DMS114 treated with DMSO at 0.1 percent for 48 hours (cell line): Measurements from ENCODE around the gene GALNT5.
"Not testable (repeated sequence)": the region's sequence is repeated elsewhere in the genome, so short reads cannot be mapped to it uniquely, and the experiment has no call there.

Experiments used
- DNase-seq: peaks from one replicate; lab custom pipeline; 2025; ENCODE audit not compliant: unreplicated experiment; lab: John Stamatoyannopoulos, UW

GALNT5 gene

DNA sequence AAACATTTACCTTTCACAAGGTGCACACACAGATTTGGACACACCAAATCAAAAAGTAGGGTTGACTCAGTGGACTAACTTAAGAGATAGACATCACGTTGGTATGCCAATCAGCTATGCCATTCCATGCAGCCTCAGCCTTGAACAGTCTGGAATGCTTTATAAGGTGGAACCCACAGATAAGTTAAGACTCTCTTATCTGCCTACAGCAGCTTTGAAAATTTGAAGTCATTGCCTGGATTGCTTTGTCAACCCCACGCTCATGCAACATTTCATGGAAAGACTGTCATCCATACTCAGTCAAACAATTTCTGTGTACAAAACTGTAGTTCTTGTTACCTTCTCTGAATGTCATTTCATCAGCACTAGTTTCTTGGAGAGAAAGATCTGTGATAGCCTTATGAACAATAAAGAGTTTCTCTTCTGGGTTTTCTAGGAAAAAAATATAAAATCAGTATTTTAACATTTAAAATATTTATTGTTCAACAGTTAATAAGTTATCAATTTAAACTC is 66.9 kb downstream of the GALNT5 start:
- no peak for DNase-seq

GRCh38 chr2:157325786-157326185 is 68.3 kb downstream of the GALNT5 start, which contains the start of gene ERMN:
ERMN (minus strand) TSS chr2:157325824; CDS start chr2:157325642, 182 bp downstream.
- DNase-seq: no peak

DNA sequence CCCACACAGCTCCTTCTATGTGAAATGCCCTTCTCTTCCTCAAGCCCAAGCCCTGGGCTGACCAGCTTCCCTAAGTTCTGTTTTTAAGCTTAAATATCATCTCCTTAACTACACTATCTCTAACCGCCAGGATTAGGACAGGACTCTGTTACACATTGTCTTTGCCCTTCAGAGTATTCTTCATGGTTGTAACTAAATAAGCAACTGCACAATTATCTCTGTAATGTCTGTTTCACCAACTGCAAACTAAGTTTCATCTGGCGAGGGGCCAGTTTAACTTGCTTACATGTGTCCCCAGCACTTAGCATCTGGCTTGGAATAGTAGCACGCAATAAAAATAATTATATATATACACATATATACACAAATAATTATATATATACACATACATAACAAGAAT is 69.2 kb downstream of the GALNT5 start:
- DNase-seq: no peak

GRCh38 chr2:157327200-157327599 is 69.7 kb downstream of the GALNT5 start:
- no peak for DNase-seq

- no peak for DNase-seq
Observed at GRCh38 chr2:157327621-157328500, 70.4 kb downstream of the GALNT5 start.

- DNase-seq: no peak
Observed at GRCh38 chr2:157329524-157329923, 72.0 kb downstream of the GALNT5 start.

DNA sequence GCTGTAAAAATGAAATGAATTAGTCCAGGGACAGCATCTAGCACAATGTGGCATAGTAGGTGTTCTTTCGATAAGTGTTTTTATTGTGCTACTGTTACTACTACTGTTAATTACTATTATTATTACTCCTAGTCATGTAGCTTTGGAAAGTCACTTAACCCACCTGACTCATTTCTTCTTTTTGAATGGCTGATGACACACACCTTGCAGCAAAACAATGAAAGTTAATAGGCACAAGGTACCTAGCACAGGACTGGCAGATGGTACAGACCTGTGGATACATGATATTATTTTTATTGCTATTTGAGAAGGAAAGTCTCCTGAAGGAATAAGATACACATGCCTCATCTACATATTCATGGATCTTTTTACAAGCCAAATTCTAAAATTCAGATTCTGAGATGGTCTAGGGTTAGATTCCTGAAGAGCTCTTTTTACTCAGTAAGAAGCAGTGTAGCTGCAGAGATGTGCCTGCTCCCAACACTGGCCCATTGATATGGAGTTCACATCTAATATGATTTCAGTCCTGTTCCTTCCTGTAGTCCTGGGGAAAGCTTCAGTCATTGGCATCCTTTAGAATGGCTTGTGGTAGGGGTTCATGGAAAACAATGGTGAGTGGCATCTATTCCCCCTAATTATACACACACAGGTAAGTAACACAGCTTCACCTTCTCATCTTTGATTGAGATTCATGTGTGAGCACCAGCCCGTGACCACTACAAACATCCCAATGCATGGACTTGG is 76.0 kb downstream of the GALNT5 start:
- DNase-seq: no peak

GRCh38 chr2:157334335-157334734 is 76.8 kb downstream of the GALNT5 start:
- DNase-seq: no peak

GRCh38 chr2:157334797-157335196 is 77.3 kb downstream of the GALNT5 start:
- DNase-seq: no peak

- peak; percentile 1 for DNase-seq
Observed at GRCh38 chr2:157336137-157337010, 78.9 kb downstream of the GALNT5 start.

DNA sequence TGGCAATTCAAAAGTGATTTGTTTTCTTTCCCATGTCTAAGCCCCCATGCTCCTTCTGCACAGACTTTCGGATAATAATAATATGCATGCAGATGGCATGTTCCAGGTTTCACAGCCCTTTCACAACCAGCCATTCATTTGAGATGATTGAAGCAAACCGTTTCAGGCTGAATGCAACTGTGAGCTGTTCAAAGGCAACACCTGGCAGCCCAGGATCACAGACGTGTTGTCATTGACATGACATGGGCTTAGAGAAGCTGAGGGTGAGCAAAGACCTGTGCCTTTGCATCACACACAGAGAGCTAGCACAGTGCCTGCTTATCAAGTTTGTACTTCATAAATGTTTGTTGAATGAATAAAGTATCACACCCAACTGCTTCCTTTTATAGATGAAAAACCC is 80.5 kb downstream of the GALNT5 start:
- DNase-seq: no peak

- no peak for DNase-seq
Observed at GRCh38 chr2:157339965-157340655, 82.6 kb downstream of the GALNT5 start.

GRCh38 chr2:157341381-157341780 is 83.9 kb downstream of the GALNT5 start:
- DNase-seq: not testable (repeated sequence)

DNA sequence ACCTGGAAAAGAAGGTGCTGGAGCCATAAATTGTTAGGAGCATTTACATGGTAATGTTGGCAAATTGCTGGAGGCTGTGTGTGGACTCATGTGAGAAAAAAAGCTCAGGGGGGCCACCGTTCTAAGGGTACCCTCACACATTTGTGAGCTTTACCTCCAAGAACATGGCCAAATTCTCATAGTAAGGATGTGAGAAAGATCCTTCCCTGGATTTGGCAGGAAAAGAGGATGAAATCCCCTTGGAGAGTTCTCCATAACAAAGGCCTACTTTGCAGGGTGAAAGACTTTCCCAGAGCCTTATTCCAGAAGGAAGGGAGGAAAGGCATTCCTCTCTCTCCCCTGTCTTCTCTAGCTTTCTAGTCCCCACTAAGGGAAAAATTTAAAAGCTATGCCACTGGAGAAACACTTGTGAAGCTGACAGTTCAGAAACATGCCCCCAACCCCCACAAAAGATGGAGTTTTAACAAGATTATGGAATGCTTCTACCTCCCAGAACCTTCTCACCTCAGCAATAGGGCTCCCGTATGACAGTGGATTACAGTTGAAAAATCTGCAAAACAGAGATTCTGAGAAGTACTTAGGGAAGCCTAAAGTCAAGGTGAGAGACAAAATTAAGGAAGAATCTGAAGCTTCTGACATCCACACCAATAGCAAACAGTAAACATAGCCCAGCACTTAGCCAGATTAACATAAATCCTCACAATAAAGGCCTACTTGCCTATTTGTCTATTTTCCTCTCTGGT is 88.3 kb downstream of the GALNT5 start:
- no peak for DNase-seq

DNA sequence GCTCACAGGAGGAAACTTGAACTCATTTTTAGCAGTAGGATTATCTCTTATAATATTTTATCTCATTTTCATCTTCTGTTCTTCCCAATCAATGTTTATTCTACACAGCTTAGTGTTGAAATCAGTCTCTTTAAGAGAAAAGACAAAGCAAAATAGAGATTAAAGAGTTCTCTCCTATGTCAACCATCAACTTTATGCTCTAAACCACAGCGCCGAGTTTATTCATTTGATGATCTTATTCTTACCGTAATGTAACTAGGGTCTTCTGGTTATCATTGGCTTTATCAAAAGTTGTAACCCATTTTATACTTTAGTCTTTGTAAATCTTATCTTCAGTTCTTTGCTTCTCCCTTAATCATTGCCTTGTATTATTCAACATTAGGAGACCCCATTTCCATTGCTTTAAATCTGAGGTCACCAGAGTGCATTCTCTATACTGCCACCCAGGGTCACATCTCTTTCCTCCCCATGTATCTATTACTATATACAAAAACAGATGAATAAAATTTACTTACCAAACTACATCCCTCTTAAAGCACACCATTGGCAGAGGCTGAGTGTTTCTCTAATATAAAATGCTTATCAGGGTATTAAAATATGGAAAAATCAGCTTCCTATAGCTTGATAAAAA is 90.9 kb downstream of the GALNT5 start:
- DNase-seq: no peak

DNA sequence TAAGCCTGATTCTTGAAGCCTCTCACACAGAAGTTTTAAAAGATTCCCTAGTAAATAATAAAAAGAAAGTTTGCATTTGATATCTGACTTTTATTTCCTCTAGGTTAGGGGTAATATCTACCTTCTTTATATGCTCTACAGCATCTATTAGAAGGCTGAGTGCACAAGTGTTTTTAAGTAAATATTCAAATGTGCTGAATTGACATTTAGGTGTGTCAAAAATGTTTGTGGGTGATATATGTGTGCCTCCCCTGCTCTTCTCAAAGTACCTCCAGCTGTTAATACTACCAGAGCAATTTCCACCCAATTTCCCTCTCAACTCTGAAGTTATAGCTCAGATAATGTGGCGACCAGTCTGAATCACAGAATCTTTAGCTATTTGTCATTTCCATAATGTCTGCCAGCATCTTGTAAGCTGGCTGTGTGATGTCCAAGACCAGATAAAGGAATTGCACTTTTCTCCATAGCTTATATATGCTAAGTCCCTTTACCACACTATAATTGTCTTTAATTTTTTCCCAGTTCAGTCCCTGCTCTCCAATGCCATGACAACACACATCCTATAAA is 92.5 kb downstream of the GALNT5 start:
- no peak for DNase-seq

GRCh38 chr2:157355618-157356017 is 98.1 kb downstream of the GALNT5 start:
- no peak for DNase-seq

- DNase-seq: no peak
Observed at GRCh38 chr2:157359628-157360027, 102.1 kb downstream of the GALNT5 start.

- DNase-seq: no peak
Observed at GRCh38 chr2:157361526-157361925, 104.0 kb downstream of the GALNT5 start.
